Astrocyte (in vitro differentiated cells and primary cell): Measurements from ENCODE around the gene FTO. TPM values are rescaled to one million over a fixed set of nuclear protein-coding genes. Genes with fewer than 3 reads are reported as not detected.

Source experiments
- DNase-seq: peaks from one replicate; pipeline ENCODE4 v3.0.0-alpha.2; 2010; ENCODE audit warnings: low read depth
- FAIRE-seq: peaks from 2 replicates; lab custom pipeline; 2011; peaks lifted over from hg19 to GRCh38; lab: Jason Lieb, UNC
- H2AFZ ChIP-seq: 2 replicates; pipeline ENCODE4 v1.6.0; 2012; ENCODE audit warnings: low read depth, low read length, inconsistent platforms
- H3K27ac ChIP-seq: 2 replicates; pipeline ENCODE4 v1.5.1; 2011; ENCODE audit warnings: low read depth, low read length, inconsistent platforms
- H3K27me3 ChIP-seq: 2 replicates; pipeline ENCODE4 v1.6.0; 2011; ENCODE audit warnings: low read length, inconsistent platforms; ENCODE audit not compliant: insufficient read depth
- H3K36me3 ChIP-seq: 2 replicates; pipeline ENCODE4 v1.5.1; 2011; ENCODE audit warnings: low read length, inconsistent platforms; ENCODE audit not compliant: insufficient read depth
- H3K4me1 ChIP-seq: 2 replicates; pipeline ENCODE4 v1.5.1; 2011; ENCODE audit warnings: low read length, inconsistent platforms; ENCODE audit not compliant: insufficient read depth
- H3K4me2 ChIP-seq: 2 replicates; pipeline ENCODE4 v1.6.0; 2012; ENCODE audit warnings: low read length, inconsistent platforms
- H3K4me3 ChIP-seq: 2 replicates; pipeline ENCODE4 v1.5.1; 2011; ENCODE audit warnings: low read depth, mild to moderate bottlenecking, low read length, inconsistent platforms; ENCODE audit not compliant: insufficient read depth
- H3K79me2 ChIP-seq: 2 replicates; pipeline ENCODE4 v1.6.0; 2012; ENCODE audit warnings: mild to moderate bottlenecking, low read length, inconsistent platforms; ENCODE audit not compliant: insufficient read depth
- H3K9ac ChIP-seq: 2 replicates; pipeline ENCODE4 v1.6.0; 2012; ENCODE audit warnings: mild to moderate bottlenecking, low read length, inconsistent platforms
- H3K9me3 ChIP-seq: 2 replicates; pipeline ENCODE4 v1.5.1; 2012; ENCODE audit warnings: low read depth, mild to moderate bottlenecking, low read length, inconsistent platforms; ENCODE audit not compliant: insufficient read depth
- H4K20me1 ChIP-seq: 2 replicates; pipeline ENCODE4 v1.6.0; 2012; ENCODE audit warnings: low read length, inconsistent platforms; ENCODE audit not compliant: insufficient read depth
- H3K27ac Mint-ChIP-seq: one replicate; pipeline ENCODE4 v1.8.0; 2021; ENCODE audit warnings: mild to moderate bottlenecking, mixed read lengths; ENCODE audit not compliant: unreplicated experiment
- H3K27me3 Mint-ChIP-seq: one replicate; pipeline ENCODE4 v1.8.0; 2021; ENCODE audit warnings: low read depth, mixed read lengths; ENCODE audit not compliant: unreplicated experiment
- H3K36me3 Mint-ChIP-seq: one replicate; pipeline ENCODE4 v1.8.0; 2021; ENCODE audit warnings: low read depth, mixed read lengths; ENCODE audit not compliant: unreplicated experiment
- H3K4me1 Mint-ChIP-seq: one replicate; pipeline ENCODE4 v1.8.0; 2021; ENCODE audit warnings: low read depth, mixed read lengths; ENCODE audit not compliant: unreplicated experiment
- H3K4me3 Mint-ChIP-seq: one replicate; pipeline ENCODE4 v1.8.0; 2021; ENCODE audit warnings: mild to moderate bottlenecking, moderate library complexity, mixed read lengths; ENCODE audit not compliant: unreplicated experiment
- H3K9me3 Mint-ChIP-seq: one replicate; pipeline ENCODE4 v1.8.0; 2021; ENCODE audit warnings: mild to moderate bottlenecking, mixed read lengths; ENCODE audit not compliant: unreplicated experiment
- CTCF ChIP-seq: IDR thresholded peaks from 2 replicates; pipeline ENCODE4 v1.5.1; 2011; ENCODE audit warnings: low read depth, mild to moderate bottlenecking, inconsistent platforms, low read length, moderate library complexity; ENCODE audit not compliant: insufficient read depth
- EZH2 ChIP-seq: IDR thresholded peaks from 2 replicates; pipeline ENCODE4 v1.6.1; 2012; ENCODE audit warnings: mild to moderate bottlenecking, low read length, inconsistent platforms; ENCODE audit not compliant: insufficient read depth
- total RNA-seq: library from RNA; stranded (reverse); gene quantifications from 2 replicates; pipeline ENCODE4 v1.2.1, GENCODE V29; 2021

Gene FTO
- total RNA-seq, 1 donor from 2014 or later: 73.1 TPM

- H3K9ac ChIP-seq: no peak overlapping the region
- H3K27ac ChIP-seq: no peak overlapping the region
- H3K36me3 ChIP-seq: no peaks in the 10 kb centered on the region
- H3K9me3 ChIP-seq: no peaks in the 10 kb centered on the region
- Mint-ChIP-seq H3K4me1 (peaks cover 8% of the 10 kb centered on the region), H3K4me3 (no peak overlapping the region), H3K27me3 (no peaks in the 10 kb centered on the region), H3K9me3 (no peaks in the 10 kb centered on the region), H3K27ac (no peak overlapping the region), H3K36me3 (no peaks in the 10 kb centered on the region)
- peaks cover 5% of the 10 kb centered on the region for H4K20me1 ChIP-seq
- no peak for FAIRE-seq
- H3K4me2 ChIP-seq: no peak overlapping the region
- no peaks in the 10 kb centered on the region for H3K79me2 ChIP-seq
- H3K4me1 ChIP-seq: no peaks in the 10 kb centered on the region
- H3K27me3 ChIP-seq: no peaks in the 10 kb centered on the region
- H3K4me3 ChIP-seq: no peak overlapping the region
- TF ChIP-seq CTCF: no peak
- no peak for TF ChIP-seq EZH2
- no peak overlapping the region for H2AFZ ChIP-seq
- DNase-seq: no peak
These were observed 359.4 kb downstream of the FTO start for GRCh38 chr16:54063279-54063773.

- H3K4me3 ChIP-seq: no peak overlapping the region
- no peak for TF ChIP-seq CTCF
- Mint-ChIP-seq H3K4me3 (no peak overlapping the region), H3K27me3 (no peaks in the 10 kb centered on the region), H3K36me3 (peaks cover 3% of the 10 kb centered on the region), H3K27ac (no peak overlapping the region), H3K4me1 (peaks cover 8% of the 10 kb centered on the region), H3K9me3 (peaks cover 2% of the 10 kb centered on the region)
- H3K27ac ChIP-seq: no peak overlapping the region
- no peaks in the 10 kb centered on the region for H3K36me3 ChIP-seq
- peaks cover 5% of the 10 kb centered on the region for H4K20me1 ChIP-seq
- no peaks in the 10 kb centered on the region for H3K79me2 ChIP-seq
- H3K27me3 ChIP-seq: no peaks in the 10 kb centered on the region
- no peak overlapping the region for H2AFZ ChIP-seq
- FAIRE-seq (no peak), DNase-seq (no peak)
- H3K4me2 ChIP-seq: no peak overlapping the region
- H3K9me3 ChIP-seq: no peaks in the 10 kb centered on the region
- no peak overlapping the region for H3K9ac ChIP-seq
- no peaks in the 10 kb centered on the region for H3K4me1 ChIP-seq
These were observed 362.6 kb downstream of the FTO start for GRCh38 chr16:54066451-54067105.

- Mint-ChIP-seq H3K36me3 (peaks cover 3% of the 10 kb centered on the region), H3K4me1 (peaks cover 11% of the 10 kb centered on the region), H3K9me3 (peaks cover 2% of the 10 kb centered on the region), H3K27ac (no peak overlapping the region), H3K27me3 (no peaks in the 10 kb centered on the region), H3K4me3 (no peak overlapping the region)
- Histone ChIP-seq H3K9ac (no peak overlapping the region), H3K79me2 (no peaks in the 10 kb centered on the region), H2AFZ (no peak overlapping the region), H3K4me1 (no peaks in the 10 kb centered on the region), H4K20me1 (peaks cover 5% of the 10 kb centered on the region), H3K27me3 (no peaks in the 10 kb centered on the region), H3K9me3 (no peaks in the 10 kb centered on the region), H3K4me2 (no peak overlapping the region), H3K27ac (no peak overlapping the region), H3K36me3 (no peaks in the 10 kb centered on the region), H3K4me3 (no peak overlapping the region)
- TF ChIP-seq CTCF: no peak
- no peak for TF ChIP-seq EZH2
- no peak for DNase-seq
- no peak for FAIRE-seq
These were observed 363.5 kb downstream of the FTO start for GRCh38 chr16:54067322-54068065.
